NCI-H446 treated with DMSO at 0.1 percent for 48 hours (cell line): Measurements from ENCODE around the gene GSTK1.
"Not testable (repeated sequence)": the region's sequence is repeated elsewhere in the genome, so short reads cannot be mapped to it uniquely, and the experiment has no call there.

Experiments used
- DNase-seq: peaks from one replicate; lab custom pipeline; 2025; lab: John Stamatoyannopoulos, UW

The GSTK1 gene

GRCh38 chr7:143263266-143264195 lies at the start of gene GSTK1:
GSTK1 (plus strand) TSS chr7:143263441; CDS start chr7:143263514, 73 bp downstream.
- peak; percentile 46 for DNase-seq

GRCh38 chr7:143213478-143213877 lies 49.8 kb upstream of the GSTK1 start:
- not testable (repeated sequence) for DNase-seq

GRCh38 chr7:143214789-143215679 lies 48.2 kb upstream of the GSTK1 start:
- DNase-seq = peak; percentile 55

- no peak for DNase-seq
Observed at GRCh38 chr7:143216151-143216550, 47.1 kb upstream of the GSTK1 start.

DNA sequence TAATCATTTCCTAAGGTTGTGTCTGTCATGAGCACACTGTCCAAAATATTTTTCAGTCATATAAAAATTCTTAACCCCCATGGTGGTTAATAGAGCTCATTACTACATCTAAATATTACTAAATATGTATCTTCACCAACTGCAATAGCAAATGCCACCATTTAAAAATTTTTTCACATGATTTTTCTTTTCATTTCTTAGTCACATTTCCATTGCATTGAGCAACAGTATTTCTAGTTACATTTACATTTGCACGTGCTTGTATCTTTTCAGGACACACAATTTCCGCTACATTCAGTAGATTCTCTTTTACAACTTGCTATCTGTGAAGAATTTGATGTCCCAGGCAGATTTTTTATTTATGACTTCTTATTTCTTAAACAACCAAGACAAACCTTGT lies 46.6 kb upstream of the GSTK1 start:
- no peak for DNase-seq

DNA sequence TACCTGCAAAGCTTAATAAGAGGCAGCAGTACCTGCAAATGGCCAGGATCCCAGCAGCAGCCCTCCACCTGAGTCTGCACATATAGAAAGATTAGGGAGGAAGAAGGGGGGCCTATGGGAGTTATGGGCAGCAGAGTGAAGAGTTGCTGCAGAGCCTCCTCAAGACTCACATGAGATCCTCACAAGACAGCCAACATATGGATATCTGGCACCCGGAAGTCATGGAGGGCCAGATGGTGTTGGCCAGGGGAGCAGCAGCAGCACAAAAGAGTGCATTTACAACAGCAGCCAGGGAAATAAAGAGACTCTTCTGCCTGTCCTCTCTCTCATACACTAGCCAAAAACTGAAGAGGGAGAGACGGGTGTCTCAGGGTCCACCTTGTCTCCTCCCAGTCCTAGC lies 45.4 kb upstream of the GSTK1 start:
- DNase-seq = peak; percentile 58

GRCh38 chr7:143221286-143221685 lies 42.0 kb upstream of the GSTK1 start:
- no peak for DNase-seq

DNA sequence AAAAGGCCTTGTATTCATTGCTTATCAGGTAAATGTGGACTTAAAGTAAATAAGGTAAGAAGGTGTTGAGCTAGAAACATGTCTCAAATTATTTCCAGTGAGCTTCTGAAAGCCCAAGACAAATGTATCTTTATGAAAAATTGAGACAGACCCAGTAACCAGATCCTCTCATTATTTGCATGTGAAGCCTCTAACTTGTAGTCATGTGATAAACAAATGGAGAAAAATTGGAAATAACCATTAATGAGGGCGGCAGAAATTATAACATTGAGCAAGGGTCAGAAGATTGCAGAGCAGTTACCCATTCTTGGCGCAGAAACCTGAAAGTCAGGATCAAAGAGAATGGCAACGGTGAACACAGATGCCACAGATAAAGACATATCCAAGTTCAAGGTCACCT lies 41.5 kb upstream of the GSTK1 start, which contains the start of gene TAS2R40:
TAS2R40 (plus strand) TSS at position 301 of the 400 bp plus-strand sequence; CDS start at position 343, 42 bp downstream.
- DNase-seq = no peak

DNA sequence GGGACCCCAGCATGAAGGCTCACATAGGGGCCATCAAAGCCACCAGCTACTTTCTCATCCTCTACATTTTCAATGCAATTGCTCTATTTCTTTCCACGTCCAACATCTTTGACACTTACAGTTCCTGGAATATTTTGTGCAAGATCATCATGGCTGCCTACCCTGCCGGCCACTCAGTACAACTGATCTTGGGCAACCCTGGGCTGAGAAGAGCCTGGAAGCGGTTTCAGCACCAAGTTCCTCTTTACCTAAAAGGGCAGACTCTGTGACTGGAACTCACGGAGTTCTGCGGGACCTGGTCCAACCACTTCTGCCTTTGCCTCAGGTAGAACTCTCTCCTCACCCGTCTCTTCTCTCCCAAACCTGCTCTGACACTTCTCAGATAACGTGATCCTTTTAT lies 40.5 kb upstream of the GSTK1 start:
- DNase-seq = no peak

DNA sequence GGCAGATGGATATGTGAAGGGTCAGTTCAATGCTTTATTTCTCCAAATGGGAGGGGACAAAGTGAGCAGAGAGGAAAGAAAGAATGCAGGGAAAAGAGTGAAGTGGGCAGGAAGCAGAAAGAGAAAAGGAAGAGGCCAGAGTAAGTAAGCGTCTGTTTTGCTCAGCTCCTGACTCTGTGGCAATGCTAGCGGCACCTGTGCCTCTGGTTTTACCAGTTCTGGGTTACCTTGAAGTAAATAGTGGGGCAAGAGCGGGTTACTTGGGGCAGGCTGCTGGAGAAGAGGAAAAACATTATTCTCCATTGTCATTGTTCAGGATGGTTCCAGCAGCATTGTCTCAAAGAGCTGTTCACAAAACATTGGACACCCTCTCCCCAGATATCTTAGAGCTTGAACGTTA lies 39.5 kb upstream of the GSTK1 start:
- DNase-seq = no peak

DNA sequence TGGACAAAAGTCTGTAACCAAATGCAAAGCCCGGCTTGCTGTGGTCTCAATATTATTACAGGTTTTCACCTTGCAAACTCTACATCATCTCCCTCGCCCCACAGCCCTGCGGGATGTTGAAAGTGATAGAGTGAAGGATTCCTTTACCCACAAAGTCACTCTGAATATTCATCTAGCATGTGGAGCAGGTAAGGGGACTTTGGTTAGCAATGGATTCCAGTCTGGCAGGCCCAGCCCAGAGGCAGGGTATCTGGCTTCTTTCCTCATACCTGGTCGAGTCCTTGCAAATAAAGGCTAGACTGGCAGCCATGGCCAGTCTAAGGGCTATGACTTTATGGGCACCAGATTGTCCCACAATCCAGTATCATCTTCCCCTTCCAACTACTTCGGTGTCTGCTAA lies 38.2 kb upstream of the GSTK1 start:
- DNase-seq = no peak

DNA sequence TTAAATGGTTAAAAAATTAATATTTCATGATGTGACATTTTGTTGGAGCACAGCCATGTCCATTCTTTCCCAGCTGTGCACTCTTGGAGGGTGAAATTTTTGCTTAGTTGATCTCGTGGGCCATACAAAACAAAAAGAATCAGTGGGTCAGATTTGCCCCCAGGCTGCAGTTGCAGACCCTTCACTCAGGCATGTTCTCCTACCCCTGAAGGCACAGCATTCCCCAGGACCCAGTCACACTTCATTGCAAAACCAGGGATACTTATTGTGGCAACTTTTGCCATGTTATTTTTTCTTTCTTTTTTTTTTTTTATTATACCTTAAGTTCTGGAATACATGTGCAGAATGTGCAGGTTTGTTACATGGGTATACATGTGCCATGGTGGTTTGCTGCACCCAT lies 35.4 kb upstream of the GSTK1 start:
- DNase-seq = no peak

DNA sequence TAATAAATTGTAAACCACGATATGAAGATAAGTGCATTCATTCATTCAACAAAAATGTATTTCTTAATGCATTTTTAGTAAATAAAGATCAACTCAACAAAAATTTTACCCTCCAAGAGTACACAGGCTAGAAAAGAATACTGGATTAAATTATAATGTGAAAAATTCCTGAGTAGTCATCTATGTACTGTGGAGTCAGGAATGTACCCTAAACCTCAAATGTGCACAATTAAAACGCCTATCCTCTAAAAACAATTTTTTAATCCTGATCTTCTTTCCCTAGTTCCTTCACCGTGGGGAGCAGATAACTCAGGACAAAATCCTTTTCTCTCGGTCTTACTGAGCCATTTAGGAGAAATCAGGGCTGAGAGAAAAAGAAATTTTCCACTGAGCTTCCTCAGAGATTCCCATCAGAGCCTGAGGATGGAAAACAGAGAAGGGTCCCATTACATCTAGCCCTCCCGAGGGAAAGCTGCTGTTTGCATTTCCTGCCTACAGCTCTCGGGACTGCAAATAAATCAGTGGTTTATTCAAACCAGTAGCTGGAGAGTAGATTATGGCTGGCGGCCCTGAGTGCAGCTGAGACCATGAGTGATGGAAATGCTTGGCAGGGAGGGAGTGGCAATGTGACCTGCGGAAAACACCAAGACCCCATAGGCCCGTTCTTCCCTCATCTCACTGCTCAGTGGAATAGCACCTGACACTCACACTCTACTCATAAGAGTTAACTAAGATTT lies 34.0 kb upstream of the GSTK1 start:
- no peak for DNase-seq

DNA sequence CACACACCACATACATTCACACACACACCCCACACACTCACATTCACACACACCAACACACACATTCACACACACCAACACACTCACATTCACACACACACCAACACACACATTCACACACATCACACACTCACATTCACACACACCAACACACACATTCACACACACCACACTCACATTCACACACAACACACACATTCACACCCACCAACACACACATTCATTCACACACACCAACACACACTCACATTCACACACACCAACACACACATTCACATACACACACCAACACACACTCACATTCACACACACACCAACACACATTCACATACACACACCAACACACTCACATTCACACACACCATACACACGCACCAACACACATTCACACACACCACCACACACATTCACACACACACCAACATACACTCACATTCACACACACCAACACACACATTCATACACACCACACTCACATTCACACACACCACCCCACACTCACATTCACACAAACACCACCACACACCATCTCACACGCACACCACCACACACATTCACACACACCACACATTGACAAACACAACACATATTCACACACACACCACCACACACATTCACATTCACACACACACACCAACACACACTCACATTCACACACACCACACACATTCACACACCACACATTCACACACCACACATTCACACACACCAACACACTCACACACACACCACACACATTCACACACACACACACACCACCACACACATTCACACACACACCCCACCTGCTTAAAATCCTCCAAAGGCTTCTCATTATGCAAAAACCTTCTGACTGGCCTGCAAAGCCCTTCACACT lies 32.4 kb upstream of the GSTK1 start:
- no peak for DNase-seq

DNA sequence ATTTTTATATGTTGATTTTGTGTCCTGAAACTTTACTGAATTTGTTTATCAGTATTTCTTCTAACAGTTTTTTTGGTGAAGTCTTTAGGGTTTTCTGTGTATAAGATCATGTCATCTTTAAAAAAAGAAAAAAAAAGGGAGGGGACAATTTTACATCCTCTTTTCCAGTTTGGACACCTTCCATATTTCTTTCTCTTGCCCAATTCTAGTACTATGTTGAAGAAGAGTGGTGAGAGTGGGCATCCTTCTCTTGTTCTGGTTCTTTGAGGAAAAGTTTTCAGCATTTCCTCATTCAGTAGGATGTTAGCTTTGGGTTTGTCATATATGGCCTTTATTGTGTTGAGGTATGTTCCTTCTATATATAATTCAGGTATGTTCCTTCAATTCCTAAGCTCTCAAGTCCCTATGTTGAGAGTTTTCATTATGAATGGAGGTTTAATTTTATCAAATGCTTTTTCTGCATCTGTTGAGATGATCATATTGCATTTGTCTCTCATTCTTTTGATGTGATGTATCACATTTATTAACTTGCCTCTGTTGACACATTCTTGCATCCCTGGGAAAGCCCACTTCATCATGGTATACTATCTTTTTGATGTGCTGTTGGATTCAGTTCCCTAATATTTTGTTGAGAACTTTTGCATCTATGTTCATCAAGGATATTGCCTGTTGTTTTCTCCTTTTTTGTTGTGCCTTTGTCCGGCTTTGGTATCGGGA lies 29.3 kb upstream of the GSTK1 start:
- DNase-seq = no peak

GRCh38 chr7:143234533-143234875 lies 28.7 kb upstream of the GSTK1 start:
- no peak for DNase-seq

DNA sequence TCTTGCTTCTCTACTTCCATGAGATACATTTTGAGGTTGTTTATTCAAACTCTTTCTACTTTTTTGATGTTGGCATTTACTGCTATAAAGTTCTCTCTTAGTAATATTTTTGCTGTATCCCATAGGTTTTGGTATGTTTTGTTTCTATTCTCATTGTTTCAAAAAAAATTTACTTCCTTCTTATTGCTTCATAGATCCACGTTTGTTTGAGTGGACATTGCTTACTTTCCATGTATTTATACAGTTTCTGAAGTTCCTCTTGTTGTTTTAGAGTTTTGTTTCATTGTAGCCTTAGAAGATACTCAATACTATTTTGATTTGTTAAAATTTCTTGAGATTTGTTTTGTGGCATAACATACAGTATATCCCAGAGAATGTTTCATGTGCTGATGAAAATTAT lies 27.7 kb upstream of the GSTK1 start:
- DNase-seq = no peak

- DNase-seq = no peak
Observed at GRCh38 chr7:143236408-143236990, 26.7 kb upstream of the GSTK1 start.

DNA sequence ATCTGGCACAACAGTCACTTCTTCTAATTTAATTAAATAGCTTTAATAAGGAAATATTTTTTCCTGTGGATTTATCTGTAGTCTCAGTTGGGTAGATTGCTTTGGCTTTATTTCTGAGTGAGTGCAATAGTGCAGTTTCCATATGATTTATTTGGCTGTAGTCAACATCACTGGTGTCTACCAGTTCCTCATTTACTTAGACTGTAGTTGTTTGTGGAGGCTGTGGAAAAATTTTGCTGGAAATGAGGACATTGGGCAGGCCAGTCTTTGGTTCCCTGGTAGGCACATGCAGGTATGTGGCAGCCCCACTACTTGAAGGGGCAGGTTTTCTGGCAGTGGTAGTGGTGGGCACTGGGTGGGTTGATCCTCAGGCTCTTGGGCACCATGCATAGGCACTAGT lies 25.9 kb upstream of the GSTK1 start:
- DNase-seq = no peak
